GM10266 (cell line): ENCODE measurements around the gene FAM98C.
A peak's percentile ranks its signal among the peaks of the same experiment; 100 is the strongest.
"Not testable (repeated sequence)": the region's sequence is repeated elsewhere in the genome, so short reads cannot be mapped to it uniquely, and the experiment has no call there.

ENCODE experiments used
- DNase-seq: peaks from one replicate; pipeline ENCODE4 v3.0.0; 2012; ENCODE audit errors: extremely low spot score
- TF ChIP-seq, protein P1 (sequence below): IDR thresholded peaks from 2 replicates; pipeline ENCODE4 v1.5.1; 2012; ENCODE audit warnings: mild to moderate bottlenecking, low read depth; ENCODE audit not compliant: control insufficient read depth, insufficient read depth; ENCODE audit errors: missing control alignments

FAM98C gene

DNA sequence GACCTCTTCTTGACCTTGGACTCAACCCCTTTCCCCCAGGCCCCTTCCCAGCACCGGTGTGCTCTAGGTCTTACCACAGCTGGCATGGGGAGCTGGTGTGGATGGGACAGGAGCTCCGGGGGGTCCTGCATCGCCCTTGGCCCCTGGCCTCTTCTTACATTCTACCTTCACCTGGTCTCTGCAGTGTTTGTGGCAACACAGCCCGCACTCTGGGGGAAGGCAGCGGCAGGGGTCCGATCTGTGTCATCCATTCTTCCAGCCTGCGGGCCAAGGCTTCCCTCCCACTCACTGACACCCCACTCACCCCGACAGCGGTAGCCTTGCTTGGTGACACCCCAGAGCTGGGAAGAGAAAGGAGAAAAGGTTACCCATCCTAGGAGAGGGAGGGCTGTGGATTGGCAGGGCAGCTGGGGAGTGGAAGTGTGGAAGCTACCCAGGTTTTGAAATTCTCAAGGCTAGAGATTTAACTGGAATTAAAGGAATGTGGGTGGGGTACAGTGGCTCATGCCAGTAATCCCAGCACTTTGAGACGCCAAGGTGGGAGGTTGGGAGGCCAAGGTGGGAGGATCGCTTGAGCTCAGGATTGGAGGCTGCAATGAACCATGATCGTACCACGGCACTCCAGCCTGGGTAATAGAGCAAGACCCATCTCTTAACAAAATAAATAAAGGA, 8.3 kb downstream of the FAM98C start:
- TF ChIP-seq, protein P1, sequence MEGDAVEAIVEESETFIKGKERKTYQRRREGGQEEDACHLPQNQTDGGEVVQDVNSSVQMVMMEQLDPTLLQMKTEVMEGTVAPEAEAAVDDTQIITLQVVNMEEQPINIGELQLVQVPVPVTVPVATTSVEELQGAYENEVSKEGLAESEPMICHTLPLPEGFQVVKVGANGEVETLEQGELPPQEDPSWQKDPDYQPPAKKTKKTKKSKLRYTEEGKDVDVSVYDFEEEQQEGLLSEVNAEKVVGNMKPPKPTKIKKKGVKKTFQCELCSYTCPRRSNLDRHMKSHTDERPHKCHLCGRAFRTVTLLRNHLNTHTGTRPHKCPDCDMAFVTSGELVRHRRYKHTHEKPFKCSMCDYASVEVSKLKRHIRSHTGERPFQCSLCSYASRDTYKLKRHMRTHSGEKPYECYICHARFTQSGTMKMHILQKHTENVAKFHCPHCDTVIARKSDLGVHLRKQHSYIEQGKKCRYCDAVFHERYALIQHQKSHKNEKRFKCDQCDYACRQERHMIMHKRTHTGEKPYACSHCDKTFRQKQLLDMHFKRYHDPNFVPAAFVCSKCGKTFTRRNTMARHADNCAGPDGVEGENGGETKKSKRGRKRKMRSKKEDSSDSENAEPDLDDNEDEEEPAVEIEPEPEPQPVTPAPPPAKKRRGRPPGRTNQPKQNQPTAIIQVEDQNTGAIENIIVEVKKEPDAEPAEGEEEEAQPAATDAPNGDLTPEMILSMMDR, result no peak
- no peak for DNase-seq

DNA sequence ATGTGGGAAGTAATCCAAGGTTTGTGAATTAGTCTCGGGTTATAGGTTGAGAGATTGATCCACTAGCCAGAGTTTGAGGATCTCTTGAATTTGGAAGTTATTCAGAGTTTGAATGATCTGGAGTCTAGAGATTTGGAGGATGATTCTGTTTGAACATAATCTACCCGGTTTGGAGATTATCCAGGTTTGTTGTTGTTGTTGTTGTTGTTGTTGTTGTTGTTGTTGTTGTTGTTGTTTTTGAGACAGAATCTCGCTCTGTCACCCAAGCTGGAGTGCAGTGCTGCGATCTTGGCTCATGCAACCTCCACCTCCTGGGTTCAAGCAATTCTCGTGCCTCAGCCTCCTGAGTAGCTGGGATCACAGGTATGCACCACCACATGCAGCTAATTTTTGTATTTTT, 9.0 kb downstream of the FAM98C start:
- DNase-seq, result not testable (repeated sequence)

- TF ChIP-seq, protein P1, result no peak
- DNase-seq, result no peak
These were observed 9.6 kb downstream of the FAM98C start for GRCh38 chr19:38412491-38412890.

DNA sequence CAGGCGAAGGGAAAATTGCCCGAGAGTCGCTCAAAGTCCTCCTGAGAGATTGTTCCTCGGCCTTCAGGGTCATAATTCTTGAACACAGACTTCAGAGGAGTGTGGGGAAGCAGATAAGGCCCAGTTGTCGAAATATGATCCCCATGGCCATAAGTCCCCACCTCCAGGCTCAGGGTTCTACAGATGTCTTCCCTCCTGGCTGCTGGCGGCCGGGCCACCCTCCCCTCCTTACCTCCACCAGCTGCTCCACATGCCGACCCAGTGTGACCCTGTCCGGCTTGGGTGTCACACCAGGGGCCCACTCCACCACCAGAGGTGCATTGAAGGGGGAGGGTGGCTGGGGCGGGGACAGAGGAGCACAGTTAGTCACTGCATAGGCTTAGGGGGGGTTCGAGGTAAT, 10.1 kb downstream of the FAM98C start:
- TF ChIP-seq, protein P1, result no peak
- no peak for DNase-seq

DNA sequence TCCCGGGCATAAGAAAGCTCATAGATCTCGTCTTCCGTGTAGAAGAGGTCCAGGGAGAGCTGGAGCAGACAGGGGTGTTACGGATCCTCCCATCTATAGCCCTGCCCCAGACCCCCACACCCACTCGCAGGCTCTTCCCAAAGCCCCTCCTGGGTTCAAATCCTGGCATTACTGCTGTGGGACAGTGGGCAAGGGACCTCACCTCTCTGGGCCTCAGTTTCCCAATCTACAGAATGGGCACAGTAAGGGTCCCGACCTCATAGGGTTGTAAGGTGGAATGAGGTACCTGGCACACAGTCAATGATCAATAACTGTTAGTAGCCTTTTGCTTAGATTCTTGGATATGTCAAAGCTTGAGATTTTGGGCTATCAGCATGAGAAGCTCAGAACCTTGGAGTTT, 10.5 kb downstream of the FAM98C start:
- TF ChIP-seq, protein P1, result no peak
- DNase-seq, result no peak

DNA sequence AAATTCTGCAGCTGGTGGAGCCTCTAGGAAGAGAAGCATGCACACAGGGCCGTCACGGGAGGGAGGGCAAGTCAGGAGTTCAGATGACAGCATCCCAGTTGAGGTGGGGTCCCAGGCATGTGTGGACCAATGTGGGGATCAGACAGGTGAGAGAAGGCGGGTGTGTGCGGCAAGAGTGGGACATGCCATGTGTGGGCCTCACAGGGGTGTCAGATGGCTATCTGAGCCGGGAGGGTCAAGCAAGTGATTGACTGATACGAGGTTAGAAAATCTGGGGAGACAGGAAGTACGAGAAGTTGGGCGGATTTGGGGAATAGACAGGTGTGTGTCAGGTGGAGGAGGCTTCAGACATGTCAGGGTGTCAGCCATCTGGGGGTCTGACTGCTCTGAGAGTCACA, 14.3 kb downstream of the FAM98C start:
- no peak for DNase-seq
- TF ChIP-seq, protein P1, result no peak

- TF ChIP-seq, protein P1, result no peak
- DNase-seq, result peak; percentile 49
These were observed 14.9 kb downstream of the FAM98C start for GRCh38 chr19:38417544-38418506.

DNA sequence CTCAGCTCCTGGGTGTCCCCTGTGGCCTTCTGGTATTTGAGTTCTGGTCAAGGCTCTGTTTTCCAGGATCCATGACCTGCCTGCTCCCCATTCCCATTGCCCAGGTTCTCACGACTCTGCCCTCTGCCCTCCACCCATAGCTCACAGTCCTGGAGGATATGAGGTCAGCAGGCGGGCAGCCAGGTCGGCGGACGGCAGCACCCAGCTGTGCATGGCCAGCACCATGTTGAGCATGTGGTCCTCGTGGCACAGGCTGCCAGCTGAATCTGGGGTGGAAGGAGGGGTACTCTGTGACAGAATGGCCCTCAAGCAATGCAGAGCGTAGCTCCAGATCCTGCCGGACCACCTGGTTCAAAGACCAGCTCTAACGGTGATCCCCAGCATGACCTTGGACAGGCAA, 18.0 kb downstream of the FAM98C start:
- TF ChIP-seq, protein P1, result no peak
- DNase-seq, result no peak
